Lung (tissue), 12 donors: ENCODE results near the gene SIK3. TPM values are rescaled to one million over a fixed set of nuclear protein-coding genes. Genes with fewer than 3 reads are reported as not detected.

Experiments used
- ATAC-seq: fragments of 200-7000 bp; cut with Tn5 transposase; one replicate; pipeline ENCODE4 v1.9.1; 2020; ENCODE audit warnings: moderate number of reproducible peaks; ENCODE audit not compliant: insufficient read depth, low FRiP score
- DNase-seq, 3 donors: peaks; one replicate each; pipeline ENCODE4 v3.0.0-alpha.2; 2013 to 2017
- H3K27ac ChIP-seq, 2 donors: one replicate each; pipeline ENCODE4 v1.5.1; 2013; ENCODE audit warnings: mild to moderate bottlenecking in 2 of 2, moderate library complexity in 2 of 2, control low read depth in 1 of 2, inconsistent platforms in 1 of 2, low read depth in 1 of 2, low read length in 1 of 2
- H3K27me3 ChIP-seq, 3 donors: one replicate each; pipeline ENCODE4 v1.5.1; 2013; ENCODE audit warnings: low read length in 2 of 3; ENCODE audit not compliant: control insufficient read depth in 3 of 3, insufficient read depth in 3 of 3
- H3K36me3 ChIP-seq, 4 donors: one replicate each; pipeline ENCODE4 v1.5.1; 2013; ENCODE audit warnings: low read length in 4 of 4, mild to moderate bottlenecking in 1 of 4, moderate library complexity in 1 of 4; ENCODE audit not compliant: control insufficient read depth in 4 of 4, insufficient read depth in 4 of 4
- H3K4me1 ChIP-seq, 5 donors: one replicate each; pipeline ENCODE4 v1.5.1; 2013; ENCODE audit warnings: low read length in 5 of 5, mild to moderate bottlenecking in 2 of 5, moderate library complexity in 1 of 5; ENCODE audit not compliant: control insufficient read depth in 5 of 5, insufficient read depth in 5 of 5
- H3K4me3 ChIP-seq: one replicate; pipeline ENCODE4 v1.5.1; 2013; ENCODE audit warnings: mild to moderate bottlenecking, control low read depth, moderate library complexity
- H3K9ac ChIP-seq, 2 donors: one replicate each; pipeline ENCODE4 v1.5.1; 2013; ENCODE audit warnings: low read length in 2 of 2, control low read depth in 1 of 2; ENCODE audit not compliant: insufficient read depth in 1 of 2
- H3K9me3 ChIP-seq, 4 donors: one replicate each; pipeline ENCODE4 v1.5.1; 2013; ENCODE audit warnings: low read length in 3 of 4, mild to moderate bottlenecking in 1 of 4, moderate library complexity in 1 of 4; ENCODE audit not compliant: control insufficient read depth in 4 of 4, insufficient read depth in 3 of 4
- WGBS, 2 donors: extraction: QIAGEN DNeasy Blood & Tissue Kit; methylation state at CpG; one replicate each; pipeline ENCODE4 v1.1.7; 2013; 5-methylcytosine and 5-hydroxymethylcytosine counted together
- polyA plus RNA-seq, 2 donors: library from polyadenylated mRNA; stranded (reverse); fragments of 200-250 nt; gene quantifications; one replicate each; pipeline ENCODE4 v1.2.1, GENCODE V29; 2013
- total RNA-seq, 2 donors: library from RNA; depleted of rRNA in 1 of 2; stranded (reverse); fragments of >200 nt in 1 of 2; gene quantifications; one replicate each; pipeline ENCODE4 v1.2.1, GENCODE V29; 2014 to 2021
- TF ChIP-seq, protein P1 (sequence below): IDR thresholded peaks from 2 replicates; pipeline ENCODE4 v1.5.1; 2012; ENCODE audit warnings: mild to moderate bottlenecking; ENCODE audit errors: control extremely low read depth, extremely low read depth
- donor health status: control.
- donor health status: control.
- donor health status: Bipolar disorder and iron deficiency.
- donor health status: healthy.
- donor health status: DM: yes; HTN: yes; CAD: no.

The SIK3 gene
- total and polyA plus RNA-seq, 4 donors, result 9.0 to 43.4 (median 29.6) TPM

GRCh38 chr11:116891746-116892145, 206.5 kb downstream of the SIK3 start:
- H3K36me3 ChIP-seq, result peaks cover 11 to 25% (median 16%) of the 10 kb centered on the region in 4 donors
- WGBS, 2 donors, result 70 to 96% methylated on average over 2 of the region's 2 CpGs
- H3K9me3 ChIP-seq, result no peaks in the 10 kb centered on the region
- no peaks in the 10 kb centered on the region for H3K27me3 ChIP-seq
- DNase-seq (no peak), ATAC-seq (no peak)
- no peak overlapping the region for H3K9ac ChIP-seq
- TF ChIP-seq, protein P1, sequence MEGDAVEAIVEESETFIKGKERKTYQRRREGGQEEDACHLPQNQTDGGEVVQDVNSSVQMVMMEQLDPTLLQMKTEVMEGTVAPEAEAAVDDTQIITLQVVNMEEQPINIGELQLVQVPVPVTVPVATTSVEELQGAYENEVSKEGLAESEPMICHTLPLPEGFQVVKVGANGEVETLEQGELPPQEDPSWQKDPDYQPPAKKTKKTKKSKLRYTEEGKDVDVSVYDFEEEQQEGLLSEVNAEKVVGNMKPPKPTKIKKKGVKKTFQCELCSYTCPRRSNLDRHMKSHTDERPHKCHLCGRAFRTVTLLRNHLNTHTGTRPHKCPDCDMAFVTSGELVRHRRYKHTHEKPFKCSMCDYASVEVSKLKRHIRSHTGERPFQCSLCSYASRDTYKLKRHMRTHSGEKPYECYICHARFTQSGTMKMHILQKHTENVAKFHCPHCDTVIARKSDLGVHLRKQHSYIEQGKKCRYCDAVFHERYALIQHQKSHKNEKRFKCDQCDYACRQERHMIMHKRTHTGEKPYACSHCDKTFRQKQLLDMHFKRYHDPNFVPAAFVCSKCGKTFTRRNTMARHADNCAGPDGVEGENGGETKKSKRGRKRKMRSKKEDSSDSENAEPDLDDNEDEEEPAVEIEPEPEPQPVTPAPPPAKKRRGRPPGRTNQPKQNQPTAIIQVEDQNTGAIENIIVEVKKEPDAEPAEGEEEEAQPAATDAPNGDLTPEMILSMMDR, result no peak
- H3K4me1 ChIP-seq, result peaks cover 0 to 24% (median 6%) of the 10 kb centered on the region in 5 donors
- H3K27ac ChIP-seq, result no peak overlapping the region
- H3K4me3 ChIP-seq, result no peak overlapping the region

DNA sequence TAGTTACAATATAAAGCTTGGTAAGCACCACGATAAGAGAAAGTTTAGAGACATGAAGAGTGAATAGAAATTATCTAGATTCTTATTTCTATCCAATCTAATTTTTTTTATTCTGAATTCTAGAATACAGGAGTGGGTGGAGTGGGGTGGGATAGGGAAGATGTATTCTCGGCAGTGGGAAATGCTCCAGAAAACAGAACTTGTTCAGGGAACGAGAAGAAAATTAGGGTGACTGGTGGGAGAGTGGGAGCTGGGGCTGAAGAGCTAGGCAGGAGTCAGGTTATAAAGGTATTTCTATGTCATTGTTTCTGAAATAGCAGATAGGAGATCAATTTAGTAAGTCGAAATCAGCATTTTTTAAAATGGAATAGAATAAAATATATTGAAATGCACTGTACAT, 207.6 kb downstream of the SIK3 start:
- ATAC-seq, result no peak
- WGBS, 2 donors, result 83 to 89% methylated on average over 4 of the region's 4 CpGs
- Histone ChIP-seq H3K4me1 (peaks cover 0 to 24% (median 11%) of the 10 kb centered on the region in 5 donors), H3K27me3 (no peaks in the 10 kb centered on the region), H3K36me3 (peaks cover 7 to 15% (median 12%) of the 10 kb centered on the region in 4 donors), H3K9ac (no peak overlapping the region), H3K27ac (no peak overlapping the region), H3K4me3 (no peak overlapping the region), H3K9me3 (no peaks in the 10 kb centered on the region)
- DNase-seq, result no peak
- TF ChIP-seq, protein P1, result no peak

DNA sequence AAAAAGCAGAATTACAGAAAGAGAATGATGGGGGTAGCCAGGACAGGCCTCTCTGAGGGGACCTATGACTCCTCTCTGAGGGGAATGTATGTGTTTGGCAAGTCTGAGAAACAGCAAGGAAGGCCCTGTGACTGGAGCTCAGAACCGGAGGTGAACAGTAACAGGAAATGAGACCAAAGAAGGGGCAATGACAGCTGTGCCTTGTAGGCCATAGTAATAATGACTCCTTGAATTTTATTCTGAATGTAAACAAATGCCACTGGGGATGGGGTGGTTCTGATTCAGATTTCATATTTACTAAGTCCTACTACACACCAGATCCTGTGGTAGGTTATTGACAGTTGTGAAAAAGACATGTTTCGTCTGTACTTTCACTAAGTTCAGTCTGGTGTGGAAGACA, 208.0 kb downstream of the SIK3 start:
- WGBS, 2 donors, result 55 to 65% methylated on average over 2 of the region's 2 CpGs
- peak; percentile 51 to 79 (median 78) for DNase-seq
- no peaks in the 10 kb centered on the region for H3K27me3 ChIP-seq
- H3K36me3 ChIP-seq, result peaks cover 7 to 14% (median 12%) of the 10 kb centered on the region in 4 donors
- ATAC-seq, result no peak
- H3K4me1 ChIP-seq, result peaks cover 0 to 24% (median 11%) of the 10 kb centered on the region in 5 donors
- H3K9me3 ChIP-seq, result no peaks in the 10 kb centered on the region
- H3K9ac ChIP-seq, result no peak overlapping the region
- TF ChIP-seq, protein P1, result no peak
- H3K4me3 ChIP-seq, result no peak overlapping the region
- H3K27ac ChIP-seq, result no peak overlapping the region
